Bronchial epithelial cell (primary cell): ENCODE results near the gene LDLRAD4. TPM values are rescaled to one million over a fixed set of nuclear protein-coding genes. Genes with fewer than 3 reads are reported as not detected.

ENCODE experiments used
- DNase-seq: peaks from one replicate; pipeline ENCODE4 v3.0.0-alpha.2; 2010; ENCODE audit warnings: low read depth
- FAIRE-seq: peaks from 2 replicates; lab custom pipeline; 2011; peaks lifted over from hg19 to GRCh38; lab: Jason Lieb, UNC
- H3K27me3 ChIP-seq: 2 replicates; pipeline ENCODE4 v1.5.1; 2011; ENCODE audit warnings: low read length; ENCODE audit not compliant: control insufficient read depth, insufficient read depth
- H3K36me3 ChIP-seq: 2 replicates; pipeline ENCODE4 v1.5.1; 2011; ENCODE audit warnings: low read length; ENCODE audit not compliant: control insufficient read depth, insufficient read depth
- H3K4me3 ChIP-seq: 2 replicates; pipeline ENCODE4 v1.5.1; 2011; ENCODE audit warnings: mild to moderate bottlenecking, low read depth, low read length, control low read depth
- CTCF ChIP-seq: IDR thresholded peaks from 2 replicates; pipeline ENCODE4 v1.5.1; 2011; ENCODE audit warnings: mild to moderate bottlenecking, moderate library complexity, low read length, control low read depth, inconsistent platforms; ENCODE audit not compliant: insufficient read depth, severe bottlenecking
- total RNA-seq: library from RNA; depleted of rRNA; stranded (reverse); fragments of >200 nt; gene quantifications from 2 replicates; pipeline ENCODE4 v1.2.1, GENCODE V29; 2014

Gene LDLRAD4
- total RNA-seq, 1 donor from 2014 or later, result not detected

GRCh38 chr18:13528739-13529392 is 310.3 kb downstream of the LDLRAD4 start:
- FAIRE-seq, result no peak
- DNase-seq, result no peak
- Histone ChIP-seq H3K36me3 (no peaks in the 10 kb centered on the region), H3K4me3 (no peak overlapping the region), H3K27me3 (no peaks in the 10 kb centered on the region)
- TF ChIP-seq CTCF, result no peak

- no peaks in the 10 kb centered on the region for H3K36me3 ChIP-seq
Measured at GRCh38 chr18:13530033-13530878, 311.7 kb downstream of the LDLRAD4 start.

DNA sequence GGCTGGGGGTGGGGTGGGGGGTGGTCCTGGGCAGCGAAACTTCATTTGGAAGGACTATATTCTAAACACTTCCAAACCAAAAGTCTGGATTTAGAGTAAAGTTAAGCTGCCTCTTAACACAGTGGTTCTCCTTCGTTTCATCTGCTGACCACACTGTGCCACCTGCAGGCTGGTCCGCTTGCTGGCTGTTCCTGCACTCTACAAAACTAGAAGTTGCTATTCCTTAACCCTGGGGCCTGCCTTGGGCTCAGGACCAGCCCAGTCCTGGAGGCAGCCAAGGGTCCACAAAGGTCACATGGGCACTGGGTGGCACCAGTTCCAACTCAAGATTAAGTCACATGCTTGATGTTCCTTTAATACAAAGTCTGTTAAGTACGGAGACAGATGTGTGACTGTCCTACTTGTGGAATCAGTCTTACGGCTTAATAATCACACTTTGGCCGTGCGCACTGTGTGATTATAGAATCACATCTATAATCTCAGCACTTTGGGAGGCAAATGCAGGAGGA is 312.4 kb downstream of the LDLRAD4 start:
- Histone ChIP-seq H3K36me3 (no peaks in the 10 kb centered on the region), H3K27me3 (no peaks in the 10 kb centered on the region), H3K4me3 (no peak overlapping the region)
- peak; percentile 9 for TF ChIP-seq CTCF
- FAIRE-seq, result no peak
- DNase-seq, result peak; percentile 1

More at GRCh38 chr18:13530033-13530878, 311.7 kb downstream of the LDLRAD4 start:
- no peak for TF ChIP-seq CTCF
- DNase-seq (no peak), FAIRE-seq (no peak)
- H3K27me3 ChIP-seq, result no peaks in the 10 kb centered on the region
- no peak overlapping the region for H3K4me3 ChIP-seq

GRCh38 chr18:13531681-13532325 is 313.2 kb downstream of the LDLRAD4 start:
- Histone ChIP-seq H3K4me3 (no peak overlapping the region), H3K27me3 (no peaks in the 10 kb centered on the region), H3K36me3 (no peaks in the 10 kb centered on the region)
- DNase-seq, result no peak
- no peak for FAIRE-seq
- TF ChIP-seq CTCF, result no peak

DNA sequence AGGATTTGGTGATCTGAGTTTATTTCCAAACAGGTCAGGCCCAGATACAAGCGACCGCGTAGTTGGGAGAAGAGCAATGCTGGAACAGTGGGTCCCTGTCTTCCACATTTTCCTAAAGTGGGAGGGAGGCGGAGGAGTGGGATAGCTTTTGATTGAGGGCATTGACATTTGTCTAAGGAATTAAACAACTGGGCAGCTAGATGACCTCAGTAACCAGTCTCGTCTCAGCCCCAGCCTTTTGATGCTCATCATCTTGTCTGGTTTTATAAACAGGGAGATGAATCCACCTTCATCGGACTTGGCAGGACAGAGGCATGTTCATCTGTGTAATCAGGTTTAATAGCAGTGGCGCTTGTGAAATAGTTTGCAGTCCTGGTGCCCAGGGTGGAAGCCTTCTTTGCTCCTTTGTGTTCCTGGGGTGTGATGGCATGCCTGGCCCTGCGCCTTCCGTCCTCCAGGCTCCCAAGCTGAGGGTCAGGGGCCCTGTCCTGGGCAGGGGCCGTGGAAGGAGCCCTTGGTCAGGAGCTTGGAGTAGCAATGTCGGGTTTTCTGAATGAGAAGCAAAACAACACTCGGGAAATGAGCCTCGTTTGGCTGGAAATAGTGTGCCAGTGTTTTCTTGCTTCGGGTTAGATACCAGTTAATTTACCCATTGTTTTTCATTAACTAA is 314.0 kb downstream of the LDLRAD4 start:
- H3K27me3 ChIP-seq, result no peaks in the 10 kb centered on the region
- FAIRE-seq (no peak), DNase-seq (no peak)
- no peak overlapping the region for H3K4me3 ChIP-seq
- no peak for TF ChIP-seq CTCF
- no peaks in the 10 kb centered on the region for H3K36me3 ChIP-seq
